ENCODE results near the gene SAXO1.

DNA sequence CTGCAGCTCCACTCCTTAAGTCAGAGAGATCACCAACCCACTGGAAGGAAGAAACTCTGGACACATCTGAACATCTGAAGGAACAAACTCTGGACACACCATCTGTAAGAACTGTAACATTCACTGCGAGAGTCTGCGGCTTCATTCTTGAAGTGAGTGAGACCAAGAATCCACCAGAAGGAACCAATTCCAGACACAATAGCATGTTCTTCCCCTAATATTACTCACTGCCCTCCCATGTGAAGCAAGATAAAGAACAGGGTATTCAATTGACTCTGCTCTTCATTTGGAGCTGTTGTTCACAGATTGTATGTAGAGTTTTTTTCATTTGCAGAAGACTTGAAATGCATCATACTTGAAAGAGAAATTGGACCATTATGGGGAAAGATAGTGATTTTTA lies 10.8 kb downstream of the SAXO1 start:
- no peak for TF ChIP-seq POLR2A (IDR thresholded peaks at IDR 0.05; ENCODE audit: low read depth, low read length)
- TF ChIP-seq POLR2AphosphoS5 (IDR thresholded peaks at IDR 0.05; ENCODE audit: low read depth, low read length): no peak

Measured in GM12892 (cell line).